ENCODE data around the gene LSM7.

DNA sequence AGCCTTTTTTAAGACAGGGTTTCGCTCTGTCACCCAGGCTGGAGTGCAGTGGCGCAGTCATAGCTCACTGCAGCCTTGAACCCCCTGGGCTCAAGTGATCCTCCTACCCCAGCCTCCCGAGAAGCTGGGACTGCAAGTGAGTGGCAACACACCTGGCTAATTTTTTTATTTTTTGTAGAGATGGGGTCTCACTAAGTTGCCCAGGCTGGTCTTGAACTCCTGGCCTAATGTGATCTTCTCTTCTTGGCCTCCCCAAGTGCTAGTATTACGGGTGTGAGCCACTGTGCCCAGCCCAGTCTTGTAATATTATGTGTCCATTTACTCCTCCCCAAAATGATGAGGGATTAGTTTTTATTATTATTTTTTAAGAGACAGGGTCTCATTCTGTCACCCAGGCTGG is 17.3 kb downstream of the LSM7 start:
- TF ChIP-seq, protein P1, sequence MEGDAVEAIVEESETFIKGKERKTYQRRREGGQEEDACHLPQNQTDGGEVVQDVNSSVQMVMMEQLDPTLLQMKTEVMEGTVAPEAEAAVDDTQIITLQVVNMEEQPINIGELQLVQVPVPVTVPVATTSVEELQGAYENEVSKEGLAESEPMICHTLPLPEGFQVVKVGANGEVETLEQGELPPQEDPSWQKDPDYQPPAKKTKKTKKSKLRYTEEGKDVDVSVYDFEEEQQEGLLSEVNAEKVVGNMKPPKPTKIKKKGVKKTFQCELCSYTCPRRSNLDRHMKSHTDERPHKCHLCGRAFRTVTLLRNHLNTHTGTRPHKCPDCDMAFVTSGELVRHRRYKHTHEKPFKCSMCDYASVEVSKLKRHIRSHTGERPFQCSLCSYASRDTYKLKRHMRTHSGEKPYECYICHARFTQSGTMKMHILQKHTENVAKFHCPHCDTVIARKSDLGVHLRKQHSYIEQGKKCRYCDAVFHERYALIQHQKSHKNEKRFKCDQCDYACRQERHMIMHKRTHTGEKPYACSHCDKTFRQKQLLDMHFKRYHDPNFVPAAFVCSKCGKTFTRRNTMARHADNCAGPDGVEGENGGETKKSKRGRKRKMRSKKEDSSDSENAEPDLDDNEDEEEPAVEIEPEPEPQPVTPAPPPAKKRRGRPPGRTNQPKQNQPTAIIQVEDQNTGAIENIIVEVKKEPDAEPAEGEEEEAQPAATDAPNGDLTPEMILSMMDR (IDR thresholded peaks at IDR 0.05): no peak
- no peak for TF ChIP-seq POLR2A (IDR thresholded peaks at IDR 0.05)
